Stomach (tissue), 9 donors: ENCODE results near the gene XRCC2. TPM values are rescaled to one million over a fixed set of nuclear protein-coding genes. Genes with fewer than 3 reads are reported as not detected.

Experiments
- DNase-seq, 2 donors: peaks; one replicate each; pipeline versions ENCODE4 v3.0.0 to v3.0.0-alpha.2; 2013 to 2019
- H3K27ac ChIP-seq, 5 donors: fragments of 200-600 bp in 4 of 5; sonication (generic) in 4 of 5; one replicate each; pipeline ENCODE4 v1.5.1; 2013 to 2019; ENCODE audit warnings: mild to moderate bottlenecking in 1 of 5, moderate library complexity in 1 of 5
- H3K27me3 ChIP-seq, 3 donors: fragments of 200-600 bp; sonication (generic); one replicate each; pipeline ENCODE4 v1.5.1; 2017 to 2019; ENCODE audit warnings: mixed run types in 1 of 3
- H3K36me3 ChIP-seq, 4 donors: fragments of 200-600 bp; sonication (generic); 1 replicate in 3 of 4; 2 replicates in 1 of 4; pipeline ENCODE4 v1.5.1; 2016 to 2019
- H3K4me1 ChIP-seq, 4 donors: fragments of 200-600 bp; sonication (generic); one replicate each; pipeline ENCODE4 v1.5.1; 2016 to 2019
- H3K4me3 ChIP-seq, 4 donors: fragments of 200-600 bp; sonication (generic) in 3 of 4; one replicate each; pipeline ENCODE4 v1.5.1; 2016 to 2019; ENCODE audit warnings: mild to moderate bottlenecking in 1 of 4
- H3K9me3 ChIP-seq, 4 donors: fragments of 200-600 bp; sonication (generic); one replicate each; pipeline ENCODE4 v1.5.1; 2016 to 2019
- CTCF ChIP-seq, 7 experiments: fragments of 450-650 bp in 4 of 7; fragments of 200-600 bp in 3 of 7; sonication (generic) in 3 of 7; IDR thresholded peaks; one replicate each; pipeline ENCODE4 v1.5.1; 2016 to 2019; ENCODE audit warnings: antibody characterized with exemption in 7 of 7, control low read depth in 2 of 7, mild to moderate bottlenecking in 1 of 7
- EP300 ChIP-seq: sonication (generic); formaldehyde crosslinking; IDR thresholded peaks from one replicate; pipeline ENCODE4 v1.6.1; 2017; ENCODE audit warnings: antibody characterized with exemption
- POLR2A ChIP-seq, 4 donors: fragments of 450-650 bp; IDR thresholded peaks; one replicate each; pipeline ENCODE4 v1.6.1; 2016; ENCODE audit warnings: antibody characterized with exemption in 4 of 4, control low read depth in 2 of 4, mild to moderate bottlenecking in 1 of 4, moderate library complexity in 1 of 4
- POLR2AphosphoS5 ChIP-seq, 3 donors: sonication (generic); formaldehyde crosslinking; IDR thresholded peaks; one replicate each; pipeline ENCODE4 v1.6.1; 2016; ENCODE audit warnings: antibody characterized with exemption in 3 of 3
- WGBS, 5 donors: extraction: QIAGEN DNeasy Blood & Tissue Kit in 3 of 5; methylation state at CpG; one replicate each; pipeline versions ENCODE4 v1.1.5 to v1.1.7; 2013 to 2018; 5-methylcytosine and 5-hydroxymethylcytosine counted together
- intact Hi-C: fragments of 100-400 bp; cut with DNase I; formaldehyde crosslinking; loops from one replicate; pipeline ENCODE4 v1.15.1; 2023; ENCODE audit warnings: low total_unique reads
- polyA plus RNA-seq, 3 donors: library from polyadenylated mRNA; stranded (reverse); fragments of 200-250 nt; gene quantifications; one replicate each; pipeline ENCODE4 v1.2.3, GENCODE V29; 2013
- total RNA-seq, 5 donors: library from RNA; depleted of rRNA; stranded (reverse); fragments of >200 nt; gene quantifications; one replicate each; pipeline versions ENCODE4 v1.1.0 to v1.2.3, GENCODE V29; 2014 to 2016
- donor health status: healthy with polysubstance abuse.
- donor health status: Bipolar disorder and iron deficiency.
- donor health status: healthy.

Gene XRCC2
- total and polyA plus RNA-seq, 8 donors: 0.46 to 10.1 (median 0.78) TPM

GRCh38 chr7:152683297-152683696 is 7.4 kb upstream of the XRCC2 start:
- Histone ChIP-seq H3K4me3 (no peak overlapping the region), H3K27ac (no peak overlapping the region), H3K4me1 (no peaks in the 10 kb centered on the region), H3K27me3 (no peaks in the 10 kb centered on the region), H3K9me3 (no peaks in the 10 kb centered on the region), H3K36me3 (no peaks in the 10 kb centered on the region)
- intact Hi-C loops: no loop called here
- 49 to 68% (median 54%) methylated on average over 12 of the region's 12 CpGs for WGBS, 5 donors
- TF ChIP-seq POLR2AphosphoS5 (IDR thresholded peaks at IDR 0.05): no peak
- TF ChIP-seq EP300: no peak
- no peak for TF ChIP-seq CTCF (IDR thresholded peaks at IDR 0.05)
- DNase-seq: no peak

GRCh38 chr7:152677808-152678670 is 2.1 kb upstream of the XRCC2 start:
- Histone ChIP-seq H3K9me3 (no peaks in the 10 kb centered on the region), H3K36me3 (no peaks in the 10 kb centered on the region), H3K4me3 (no peak overlapping the region), H3K27me3 (no peaks in the 10 kb centered on the region), H3K27ac (no peak overlapping the region), H3K4me1 (peaks cover 0 to 20% (median 14%) of the 10 kb centered on the region in 4 donors)
- intact Hi-C loops: no loop called here
- 58 to 67% (median 60%) methylated on average over 11 of the region's 11 CpGs for WGBS, 5 donors
- DNase-seq: peak in 1 of 2 donors; percentile 53
- TF ChIP-seq POLR2AphosphoS5 (IDR thresholded peaks at IDR 0.05) (no peak), POLR2A (IDR thresholded peaks at IDR 0.05) (no peak), CTCF (IDR thresholded peaks at IDR 0.05) (no peak), EP300 (no peak)

GRCh38 chr7:152674860-152675758 is 832 bp downstream of the XRCC2 start:
- peaks cover 0 to 20% (median 14%) of the 10 kb centered on the region in 4 donors for H3K4me1 ChIP-seq
- TF ChIP-seq POLR2A (IDR thresholded peaks at IDR 0.05) (no peak), EP300 (no peak), POLR2AphosphoS5 (IDR thresholded peaks at IDR 0.05) (no peak), CTCF (IDR thresholded peaks at IDR 0.05) (no peak)
- peak in 1 of 2 donors; percentile 43 for DNase-seq
- H3K27me3 ChIP-seq: no peaks in the 10 kb centered on the region
- H3K4me3 ChIP-seq: peak overlapping the region; percentile 64 to 97 (median 74)
- 8 to 12% (median 9%) methylated on average over 13 to 16 of the region's 16 CpGs for WGBS, 5 donors
- no peaks in the 10 kb centered on the region for H3K36me3 ChIP-seq
- intact Hi-C loops: no loop called here
- H3K27ac ChIP-seq: peak overlapping the region in 3 of 5 donors; percentile 83 to 88 (median 83)
- H3K9me3 ChIP-seq: no peaks in the 10 kb centered on the region

GRCh38 chr7:152673897-152674296 is 2.0 kb downstream of the XRCC2 start:
- Histone ChIP-seq H3K27me3 (no peaks in the 10 kb centered on the region), H3K9me3 (no peaks in the 10 kb centered on the region), H3K4me1 (peaks cover 0 to 20% (median 14%) of the 10 kb centered on the region in 4 donors), H3K36me3 (no peaks in the 10 kb centered on the region), H3K4me3 (no peak overlapping the region), H3K27ac (no peak overlapping the region)
- TF ChIP-seq POLR2A (IDR thresholded peaks at IDR 0.05) (no peak), EP300 (no peak), POLR2AphosphoS5 (IDR thresholded peaks at IDR 0.05) (no peak), CTCF (IDR thresholded peaks at IDR 0.05) (no peak)
- WGBS, 5 donors: 67 to 84% (median 73%) methylated on average over 2 of the region's 2 CpGs
- intact Hi-C loops: no loop called here
- peak in 1 of 2 donors; percentile 23 for DNase-seq
